Measurements from ENCODE around the gene SNRPA. TPM values are rescaled to one million over a fixed set of nuclear protein-coding genes. Genes with fewer than 3 reads are reported as not detected.
A peak's percentile ranks its signal among the peaks of the same experiment; 100 is the strongest.
"Not testable (repeated sequence)": the region's sequence is repeated elsewhere in the genome, so short reads cannot be mapped to it uniquely, and the experiment has no call there.

The SNRPA gene
- total and polyA plus RNA-seq, 2 of the 4 experiments (the other 2 are of a cell fraction), result 30.3 to 81.3 TPM

DNA sequence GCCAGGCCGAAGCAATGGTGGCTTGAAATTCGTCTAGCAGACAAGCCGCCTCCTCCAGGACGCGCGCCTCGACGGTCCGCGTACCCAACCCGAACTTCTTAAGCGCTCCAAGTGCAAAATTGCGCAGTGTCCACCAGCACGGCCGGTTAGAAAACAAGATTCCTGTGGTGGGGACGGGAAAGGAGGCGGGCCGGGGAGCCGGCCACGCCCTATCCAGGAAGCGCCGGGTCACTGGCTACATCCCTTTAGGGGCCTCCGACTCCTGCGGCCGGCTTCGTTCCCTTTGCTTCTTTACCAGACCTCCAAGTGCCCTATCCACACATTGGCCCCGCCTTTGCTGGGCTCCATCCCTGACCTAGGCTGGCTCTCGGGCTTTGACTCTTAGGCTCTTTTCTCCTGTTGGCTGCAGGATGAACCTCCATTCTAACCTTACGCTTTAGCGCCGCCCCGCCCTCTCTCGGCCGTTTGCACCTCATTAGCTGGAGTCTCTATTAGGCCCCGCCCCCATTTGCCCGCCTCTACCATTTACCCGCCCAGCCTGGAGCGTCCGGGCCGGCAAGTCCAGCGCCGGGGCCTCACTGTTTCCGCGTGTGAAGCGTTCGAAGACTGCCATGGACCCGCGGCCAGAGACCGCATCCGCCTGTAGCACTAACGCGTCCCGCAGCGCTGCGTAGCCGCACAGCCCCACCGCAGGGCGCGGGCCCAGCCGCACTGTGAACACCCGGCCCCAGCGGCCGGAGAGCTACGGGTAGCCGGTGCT, 59.8 kb downstream of the SNRPA start:
- H3K9me1 ChIP-seq (ENCODE audit: insufficient read depth, low read length); H3K18ac ChIP-seq (ENCODE audit: low read depth, low read length); H3K14ac ChIP-seq (replicated peaks; ENCODE audit: low read depth, low read length); H2BK120ac ChIP-seq (ENCODE audit: low read depth, low read length); H4K91ac ChIP-seq (ENCODE audit: insufficient read depth, low read depth, low read length); H4K5ac ChIP-seq (ENCODE audit: low read depth, low read length); BruUV-seq (replicated peaks); in situ Hi-C loops (cut with MboI; ENCODE audit: low sequenced_read_pairs); H2AK5ac ChIP-seq (ENCODE audit: low read depth, low read length); H3K9me3 ChIP-seq (ENCODE audit: control insufficient read depth, insufficient read depth, low read length); H2BK15ac ChIP-seq (ENCODE audit: low read depth, low read length); dilution Hi-C loops (cut with HindIII; ENCODE audit: low sequenced_read_pairs, unreplicated experiment); intact Hi-C loops (cut with micrococcal nuclease); H3K56ac ChIP-seq (ENCODE audit: extremely low read depth, insufficient read depth, low read length); H3K27me3 ChIP-seq (ENCODE audit: control insufficient read depth, insufficient read depth, low read length); H2AK9ac ChIP-seq (replicated peaks; ENCODE audit: low read depth, low read length, poor library complexity); H2BK20ac ChIP-seq (ENCODE audit: low read depth, low read length); H3K23ac ChIP-seq (ENCODE audit: low read depth, low read length); H3K9ac ChIP-seq (ENCODE audit: low read depth, low read length); H2BK5ac ChIP-seq (ENCODE audit: low read depth, low read length, poor library complexity, severe bottlenecking); CTCF ChIA-PET: not testable (repeated sequence)
- Histone ChIP-seq H2AFZ (replicated peaks; ENCODE audit: low read length, poor library complexity) (peak overlapping the region; percentile 93), H3K36me3 (ENCODE audit: control insufficient read depth, insufficient read depth, low read length) (peaks cover 29% of the 10 kb centered on the region; the same call in 1 of the 2 replicates), H3K79me1 (ENCODE audit: low read depth in 1 of 2, low read length in 2 of 2) (peaks cover 21 to 49% of the 10 kb centered on the region in 2 experiments), H3K4me3 (ENCODE audit: insufficient read depth, low read depth, low read length) (peak overlapping the region; percentile 27), H3K27ac (ENCODE audit: insufficient read depth, low read length) (peak overlapping the region; percentile 32; the same call in 1 of the 2 replicates), H3K4me2 (ENCODE audit: low read depth, low read length) (peak overlapping the region; percentile 30), H3K4me1 (ENCODE audit: control insufficient read depth, insufficient read depth, low read length) (peaks cover 12% of the 10 kb centered on the region), H3K4ac (ENCODE audit: low read depth, low read length) (peak overlapping the region; percentile 81; the same call in 1 of the 2 replicates), H4K8ac (ENCODE audit: low read depth in 2 of 2, low read length in 2 of 2) (peak overlapping the region; percentile 61 to 79; a peak in 1 of 4 replicates), H4K20me1 (ENCODE audit: insufficient read depth, low read length) (peaks cover 39% of the 10 kb centered on the region)
- DNase-seq, result peak; percentile 61
- whole genome bisulfite sequencing, 2 experiments (ENCODE audit: extremely low coverage in 2 of 2, insufficient read length in 1 of 2), result no CpG with 5 or more reads among the region's 65 CpGs
- ATAC-seq (ENCODE audit: low read depth), result peak; percentile 87
- POLR2A ChIA-PET (ENCODE audit: unreplicated experiment), result interaction anchor here (0.6 kb wide), 1 partner anchor 8 kb away, joined by 4 read pairs; no protein-coding TSS in a partner anchor
